Sciatic nerve (tissue), 2 donors: ENCODE results near the gene SYT3. TPM values are rescaled to one million over a fixed set of nuclear protein-coding genes. Genes with fewer than 3 reads are reported as not detected.

ENCODE experiments used
- ATAC-seq: fragments of 200-7000 bp; cut with Tn5 transposase; one replicate; pipeline ENCODE4 v1.9.1; 2020; ENCODE audit warnings: mild to moderate bottlenecking, moderate library complexity
- DNase-seq: peaks from one replicate; pipeline ENCODE4 v3.0.0-alpha.2; 2020; ENCODE audit warnings: low spot score
- intact Hi-C: fragments of 100-400 bp; cut with DNase I; formaldehyde crosslinking; loops from one replicate; pipeline ENCODE4 v1.14.2; 2022
- total RNA-seq: library from RNA; stranded (reverse); fragmentation: NEBNext Ultra II Directional; extraction: Animal tissue kit (Norgen Biotek cat#: 25700); gene quantifications from one replicate; pipeline ENCODE4 v1.2.1, GENCODE V29; 2021
- donor health status: DM: no; HTN: no; CAD: no.
- donor health status: DM: no; HTN: no; CAD: no.

Gene SYT3
- total RNA-seq, 1 donor from 2014 or later = not detected

GRCh38 chr19:50663482-50663790 lies 23.8 kb upstream of the SYT3 start:
- intact Hi-C loops = no loop called here
- no peak for ATAC-seq
- no peak for DNase-seq

DNA sequence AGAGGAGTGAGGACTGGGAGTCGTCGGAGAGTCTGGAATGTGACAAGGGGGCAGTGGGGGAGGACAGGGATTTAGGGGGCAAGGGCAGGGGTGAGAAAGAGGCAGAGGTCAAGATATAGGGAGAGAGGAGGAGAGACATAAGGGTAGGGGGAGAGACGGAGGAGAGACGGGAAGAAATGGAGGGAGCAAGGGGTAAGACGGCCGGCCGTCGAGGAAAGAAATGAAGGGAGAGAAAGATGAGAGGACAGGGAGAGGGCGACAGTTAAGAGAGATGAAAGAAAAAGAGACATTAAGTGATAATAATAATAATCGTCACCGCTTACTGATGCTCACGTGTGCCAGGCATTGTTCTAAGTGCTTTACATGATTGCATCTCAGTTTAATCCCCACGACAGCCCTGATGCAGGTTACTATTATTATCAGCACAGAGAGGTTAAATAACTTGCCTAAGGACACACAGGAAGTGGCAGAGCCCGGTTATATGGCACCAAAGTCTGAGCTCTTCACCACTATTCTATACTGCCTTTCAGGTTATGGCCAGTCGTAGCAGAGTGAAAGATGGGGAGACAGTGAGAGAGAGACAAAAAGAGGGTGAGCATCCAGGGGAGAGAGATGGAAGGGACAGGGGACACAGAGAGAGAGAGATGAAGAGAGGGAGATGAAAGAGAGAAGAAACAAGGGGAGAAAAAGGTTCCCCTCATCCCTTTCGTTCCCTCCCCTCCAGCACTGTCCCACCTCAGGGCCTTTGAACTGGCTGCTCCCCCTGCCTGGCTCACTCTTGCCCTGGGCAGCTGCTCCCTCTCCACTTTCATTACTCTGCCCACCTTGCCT lies 23.2 kb upstream of the SYT3 start:
- intact Hi-C loops = no loop called here
- DNase-seq (no peak), ATAC-seq (no peak)

DNA sequence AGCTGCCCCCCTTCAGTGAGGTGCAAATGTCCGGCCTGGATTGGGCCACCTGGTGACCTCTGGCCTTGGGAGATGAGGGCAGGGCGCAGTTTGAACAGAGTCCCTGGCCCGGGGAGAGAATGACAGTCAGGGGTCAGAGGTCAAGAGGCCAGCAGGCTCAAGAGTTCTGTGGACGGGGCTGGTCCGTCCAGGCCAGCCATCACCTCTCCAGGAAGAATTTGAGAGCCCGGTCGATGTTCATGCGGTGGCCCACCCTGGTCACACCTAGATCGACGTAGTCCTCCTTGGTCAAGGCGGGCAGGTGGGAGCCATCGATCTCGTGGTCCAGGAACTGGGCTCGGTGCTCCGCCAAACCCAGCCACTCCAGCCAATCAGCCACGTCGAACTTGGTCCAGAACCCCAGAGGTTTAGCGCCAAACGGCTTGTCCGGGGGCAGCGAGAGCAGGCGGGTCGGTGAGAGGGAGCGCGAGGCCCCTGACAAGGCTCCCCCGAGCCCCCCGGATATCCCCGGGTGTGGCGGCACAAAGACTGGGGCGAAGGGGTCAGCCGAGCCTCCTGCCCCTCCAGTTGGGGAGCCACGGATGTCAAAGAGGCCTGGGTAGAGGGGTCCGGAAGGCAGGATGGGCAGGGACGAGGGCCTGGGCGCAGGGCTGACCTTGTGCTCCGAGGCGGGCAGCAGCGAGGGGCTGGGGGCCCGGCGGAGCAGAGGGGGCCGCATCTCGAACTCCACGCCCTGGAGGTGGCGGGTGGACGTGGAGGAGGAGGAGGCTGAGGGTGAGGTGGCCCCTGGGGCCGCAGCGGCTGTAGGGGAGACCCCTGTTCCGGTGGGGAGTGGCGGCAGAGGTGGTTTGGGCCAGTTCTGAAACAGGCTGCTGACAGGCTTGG lies 22.3 kb upstream of the SYT3 start:
- DNase-seq (no peak), ATAC-seq (no peak)
- intact Hi-C loops = no loop called here

GRCh38 chr19:50661023-50661422 lies 21.3 kb upstream of the SYT3 start:
- no peak for ATAC-seq
- intact Hi-C loops = no loop called here

DNA sequence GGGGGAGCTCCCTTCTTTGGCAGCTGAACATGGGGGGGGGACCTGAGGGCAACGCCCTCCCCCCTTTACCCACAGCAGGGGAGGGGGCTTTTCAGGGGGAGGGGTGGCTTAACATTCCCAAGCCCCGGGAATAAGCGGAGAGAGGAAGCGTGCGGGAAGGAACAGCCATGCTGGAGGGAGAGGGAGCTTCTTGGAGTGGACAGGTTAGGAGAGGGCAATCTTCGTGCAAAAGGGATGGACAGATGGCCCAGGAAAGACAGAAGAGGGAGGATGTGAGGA lies 20.3 kb upstream of the SYT3 start:
- DNase-seq (no peak), ATAC-seq (no peak)
- intact Hi-C loops = no loop called here

More at GRCh38 chr19:50661023-50661422, 21.3 kb upstream of the SYT3 start:
- no peak for DNase-seq

DNA sequence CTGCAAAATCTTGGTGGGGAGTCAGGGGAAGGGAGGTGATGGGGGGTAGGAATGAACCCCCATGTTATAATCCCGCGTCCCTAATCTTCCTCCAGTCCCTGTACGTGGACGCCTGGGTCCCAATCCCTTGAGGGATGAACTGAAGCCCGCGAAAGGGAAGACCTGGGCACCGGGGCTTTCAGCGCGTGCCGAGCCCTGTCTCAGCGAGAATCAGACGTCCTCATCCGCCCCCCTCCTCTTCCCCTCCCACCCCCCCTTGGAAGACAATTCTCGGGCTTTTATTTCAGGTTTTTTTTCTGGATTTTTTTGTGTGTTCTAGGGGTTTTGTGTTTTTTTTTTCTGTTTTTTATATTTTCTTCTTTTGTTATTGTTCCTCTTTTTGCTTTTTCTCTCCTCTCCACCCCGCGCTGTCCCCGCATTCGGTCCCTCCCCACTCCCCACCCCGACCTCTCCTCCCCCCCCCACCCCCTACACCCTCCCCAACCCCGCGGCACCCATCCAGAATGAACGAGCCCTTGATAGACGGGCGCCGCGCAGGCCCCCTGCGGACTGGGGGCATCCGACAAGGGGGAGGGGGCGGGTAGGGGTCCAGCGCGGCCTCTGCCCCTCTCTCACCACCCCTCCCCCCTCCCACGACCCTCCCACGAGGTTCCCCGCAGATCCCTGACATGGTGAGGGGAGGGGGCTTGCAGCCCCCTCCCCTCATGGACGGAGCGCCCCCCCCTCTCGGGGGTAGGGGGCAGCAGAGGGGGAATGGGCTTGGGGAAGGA lies 19.8 kb upstream of the SYT3 start:
- DNase-seq (no peak), ATAC-seq (no peak)
- intact Hi-C loops = no loop called here

- peak; percentile 71 for ATAC-seq
- intact Hi-C loops = no loop called here
- DNase-seq = peak; percentile 75
Observed at GRCh38 chr19:50658441-50659317, 19.0 kb upstream of the SYT3 start.

- peak; percentile 95 for ATAC-seq
- peak; percentile 84 for DNase-seq
- intact Hi-C loops = no loop called here
Observed at GRCh38 chr19:50657712-50658440, 18.2 kb upstream of the SYT3 start.

DNA sequence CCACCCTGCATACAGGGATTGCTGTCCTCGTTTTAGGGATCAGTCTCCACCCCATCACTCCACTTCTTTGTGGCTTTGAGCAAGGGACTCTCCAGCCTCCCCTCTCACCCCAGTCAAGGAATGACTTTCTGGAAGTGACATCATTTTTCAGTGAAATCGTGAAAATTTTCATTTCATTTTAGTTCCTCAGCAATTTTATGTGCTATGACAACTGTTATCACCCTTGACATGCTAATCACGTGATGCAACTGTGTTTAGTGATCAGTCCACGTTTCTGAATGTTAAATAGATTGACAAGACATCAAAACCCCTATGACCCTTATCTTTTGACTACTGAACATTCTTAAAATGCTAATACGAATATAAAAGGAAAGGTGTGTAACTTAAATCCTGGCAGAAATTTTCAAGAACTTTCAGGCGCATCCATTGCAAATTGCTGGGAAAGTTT lies 17.6 kb upstream of the SYT3 start:
- ATAC-seq (no peak), DNase-seq (no peak)
- intact Hi-C loops = no loop called here

GRCh38 chr19:50654882-50655281 lies 15.2 kb upstream of the SYT3 start:
- DNase-seq = no peak
- intact Hi-C loops = no loop called here
- no peak for ATAC-seq

DNA sequence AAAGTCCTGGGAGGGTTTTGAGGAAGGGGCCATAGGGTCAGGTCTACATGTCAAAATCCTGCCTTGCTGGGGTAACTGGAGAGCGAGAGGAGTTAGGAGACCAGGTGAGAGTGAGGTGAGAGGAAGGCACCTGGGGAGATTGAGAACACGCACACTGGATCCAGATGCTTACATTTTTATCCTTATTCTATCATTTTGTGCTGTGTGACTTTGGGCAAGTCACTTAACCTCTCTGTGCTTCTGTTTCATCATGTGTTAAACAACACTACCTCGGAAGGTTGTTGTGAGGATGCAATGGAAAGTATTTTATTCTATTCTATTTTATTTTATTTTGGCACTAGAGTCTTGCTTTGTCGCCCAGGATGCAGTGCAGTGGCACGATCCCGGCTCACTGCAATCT lies 13.0 kb upstream of the SYT3 start:
- no peak for ATAC-seq

DNA sequence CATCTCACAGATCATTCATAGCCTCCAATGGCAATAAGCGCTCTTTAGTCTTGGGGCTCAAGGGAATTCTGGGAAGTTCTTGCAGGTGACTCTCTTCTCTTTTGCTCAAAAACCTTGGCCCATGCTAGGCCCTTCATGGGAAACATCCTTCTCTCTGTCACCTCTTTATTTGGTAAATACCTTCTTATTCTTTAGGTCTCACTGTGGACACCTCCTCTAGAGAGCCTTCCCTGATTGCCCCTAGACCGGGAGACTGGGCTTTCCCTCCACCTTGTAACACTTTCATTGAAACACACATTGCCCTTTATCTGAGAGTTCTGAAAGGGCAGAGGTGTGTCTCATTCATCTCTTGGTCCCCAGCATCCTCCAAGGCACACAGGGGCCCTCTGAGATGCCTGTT lies 11.5 kb upstream of the SYT3 start:
- intact Hi-C loops = no loop called here
- DNase-seq (no peak), ATAC-seq (no peak)

More for the DNA sequence above, 13.0 kb upstream of the SYT3 start:
- DNase-seq = no peak
- intact Hi-C loops = no loop called here

GRCh38 chr19:50649433-50650391 lies 10.0 kb upstream of the SYT3 start, which contains the start of gene C19orf81:
TSS of gene C19orf81 (plus strand) at chr19:50649445. CDS start at chr19:50649445, 0 bp downstream.
- DNase-seq (no peak), ATAC-seq (no peak)
- intact Hi-C loops = no loop called here

GRCh38 chr19:50648659-50649058 lies 9.0 kb upstream of the SYT3 start:
- ATAC-seq (no peak), DNase-seq (no peak)
- intact Hi-C loops = no loop called here

GRCh38 chr19:50647879-50648615 lies 8.4 kb upstream of the SYT3 start:
- ATAC-seq = no peak
- DNase-seq = no peak
- intact Hi-C loops = no loop called here

DNA sequence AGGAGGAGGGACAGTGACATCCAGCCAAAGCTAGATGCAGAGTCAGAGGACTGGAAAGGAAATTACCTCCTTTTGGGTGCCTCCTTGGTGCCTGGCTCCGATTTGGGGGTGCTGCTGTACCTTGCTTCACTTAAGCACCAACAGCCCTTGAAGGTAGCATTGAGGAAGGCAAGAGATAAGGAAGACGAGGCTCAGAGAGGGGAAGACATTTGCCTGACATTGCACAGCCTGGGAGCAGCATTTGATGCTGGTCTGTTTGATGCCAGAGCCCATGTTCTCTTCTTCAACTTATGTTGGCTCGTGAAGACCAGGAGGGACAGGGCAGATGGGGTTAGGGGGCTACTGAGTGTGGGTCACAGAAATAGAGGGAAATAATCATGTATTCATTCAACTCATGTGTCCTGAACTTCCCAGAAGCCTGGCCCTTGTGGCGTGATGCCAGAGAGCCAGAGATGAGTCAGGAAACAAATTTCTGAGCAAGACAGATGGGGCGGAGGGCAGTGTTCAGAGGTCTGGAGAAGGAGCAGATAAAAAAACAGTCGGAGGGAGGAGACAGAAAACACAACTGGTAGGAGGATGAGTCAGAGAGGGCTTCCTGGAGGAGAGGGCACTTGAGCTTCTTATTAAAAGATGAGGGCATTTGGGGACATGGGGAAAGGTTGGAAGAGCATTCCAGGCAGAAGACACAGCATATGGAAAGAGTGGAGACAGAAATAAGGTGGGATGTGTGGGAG lies 6.6 kb upstream of the SYT3 start:
- ATAC-seq = no peak
- DNase-seq = no peak
- intact Hi-C loops = no loop called here
